B cell (primary cell): ENCODE measurements around the gene NANOGP8. TPM values are rescaled to one million over a fixed set of nuclear protein-coding genes. Genes with fewer than 3 reads are reported as not detected.
"Not testable (repeated sequence)": the region's sequence is repeated elsewhere in the genome, so short reads cannot be mapped to it uniquely, and the experiment has no call there.

Experiments used
- ATAC-seq: fragments of 200-7000 bp; cut with Tn5 transposase; one replicate; pipeline ENCODE4 v1.10.0; 2021; ENCODE audit warnings: low read depth, mild to moderate bottlenecking, moderate number of reproducible peaks, moderate library complexity
- CTCF ChIA-PET: fragments of 350-600 bp; sonication (Branson Sonifier 250); formaldehyde crosslinking; loops from one replicate; lab custom pipeline; 2021; ENCODE audit warnings: antibody characterized with exemption, inconsistent platforms; lab: Charles Lee
- POLR2A ChIA-PET: fragments of 350-600 bp; sonication (Branson Sonifier 250); formaldehyde crosslinking; loops from one replicate; lab custom pipeline; 2021; ENCODE audit warnings: antibody characterized with exemption; lab: Charles Lee
- DNase-seq: peaks from one replicate; pipeline ENCODE4 v3.0.0; 2013
- H2AFZ ChIP-seq: 2 replicates; pipeline ENCODE4 v1.6.1; 2012; ENCODE audit warnings: mild to moderate bottlenecking, low read depth, low read length; ENCODE audit not compliant: insufficient read depth, poor library complexity, severe bottlenecking
- H3K27ac ChIP-seq, 2 donors: 1 replicate in 1 of 2; 2 replicates in 1 of 2; pipeline ENCODE4 v1.5.1; 2012 to 2013; ENCODE audit warnings: low read length in 2 of 2, mild to moderate bottlenecking in 2 of 2, moderate library complexity in 1 of 2
- H3K27me3 ChIP-seq, 4 experiments: fragments of 200-600 bp in 1 of 4; sonication (generic) in 1 of 4; replicated peaks in 1 of 4; 1 replicate in 2 of 4; 2 replicates in 2 of 4; pipeline versions ENCODE4 v1.6.1 to v1.7.0; 2013 to 2016; ENCODE audit warnings: low read length in 3 of 4, mild to moderate bottlenecking in 2 of 4, mixed read lengths in 1 of 4, moderate library complexity in 1 of 4; ENCODE audit not compliant: insufficient read depth in 4 of 4, control insufficient read depth in 3 of 4; ENCODE audit errors: control extremely low read depth in 1 of 4
- H3K36me3 ChIP-seq, 2 experiments: replicated peaks in 1 of 2; 1 replicate in 1 of 2; 2 replicates in 1 of 2; pipeline versions ENCODE4 v1.6.1 to v1.7.1; 2013; ENCODE audit warnings: low read length in 1 of 2; ENCODE audit not compliant: insufficient read depth in 2 of 2, control insufficient read depth in 1 of 2; ENCODE audit errors: control extremely low read depth in 1 of 2, extremely low read depth in 1 of 2
- H3K4me1 ChIP-seq, 2 donors: fragments of 200-600 bp in 1 of 2; sonication (generic) in 1 of 2; 1 replicate in 1 of 2; 2 replicates in 1 of 2; pipeline versions ENCODE4 v1.5.1 to v1.6.1; 2013 to 2017; ENCODE audit warnings: low read length in 2 of 2; ENCODE audit not compliant: control insufficient read depth in 2 of 2, insufficient read depth in 2 of 2
- H3K4me2 ChIP-seq: replicated peaks from 2 replicates; pipeline ENCODE3; 2012; ENCODE audit warnings: mild to moderate bottlenecking, low read depth, low read length; ENCODE audit not compliant: poor library complexity, severe bottlenecking
- H3K4me3 ChIP-seq, 5 experiments: fragments of 200-600 bp in 1 of 5; sonication (generic) in 1 of 5; 1 replicate in 3 of 5; 2 replicates in 2 of 5; pipeline versions ENCODE4 v1.5.1 to v1.7.0; 2011 to 2016; ENCODE audit warnings: low read length in 4 of 5, mild to moderate bottlenecking in 4 of 5, low read depth in 2 of 5, control low read depth in 1 of 5, moderate library complexity in 1 of 5; ENCODE audit not compliant: insufficient read depth in 1 of 5; ENCODE audit errors: control extremely low read depth in 1 of 5, extremely low read depth in 1 of 5
- H3K79me2 ChIP-seq: fragments of 200-600 bp; sonication (generic); one replicate; pipeline ENCODE4 v1.6.0; 2016; ENCODE audit warnings: low read length; ENCODE audit not compliant: control insufficient read depth, insufficient read depth
- H3K9ac ChIP-seq: fragments of 200-600 bp; sonication (generic); 2 replicates; pipeline ENCODE4 v1.6.1; 2017; ENCODE audit warnings: mild to moderate bottlenecking, low read length, moderate library complexity
- H3K9me3 ChIP-seq, 3 donors: one replicate each; pipeline versions ENCODE4 v1.6.1 to v1.7.1; 2013; ENCODE audit warnings: low read length in 2 of 3; ENCODE audit not compliant: control insufficient read depth in 2 of 3, insufficient read depth in 1 of 3; ENCODE audit errors: control extremely low read depth in 1 of 3
- H4K20me1 ChIP-seq: 2 replicates; pipeline ENCODE4 v1.6.0; 2012; ENCODE audit warnings: mild to moderate bottlenecking, low read length; ENCODE audit not compliant: insufficient read depth, control insufficient read depth, poor library complexity, severe bottlenecking
- H3K27ac Mint-ChIP-seq: one replicate; pipeline ENCODE4 v1.8.0; 2021; ENCODE audit warnings: mixed read lengths
- H3K27me3 Mint-ChIP-seq: one replicate; pipeline ENCODE4 v1.8.0; 2021; ENCODE audit warnings: mixed read lengths
- H3K4me1 Mint-ChIP-seq: one replicate; pipeline ENCODE4 v1.8.0; 2021; ENCODE audit warnings: mixed read lengths
- H3K4me3 Mint-ChIP-seq: one replicate; pipeline ENCODE4 v1.8.0; 2021; ENCODE audit warnings: mixed read lengths
- H3K9me3 Mint-ChIP-seq: one replicate; pipeline ENCODE4 v1.8.0; 2022; ENCODE audit warnings: mixed read lengths; ENCODE audit not compliant: insufficient read depth
- EZH2 ChIP-seq: IDR thresholded peaks from 2 replicates; pipeline ENCODE4 v1.6.1; 2012; ENCODE audit warnings: borderline replicate concordance, low read depth, mild to moderate bottlenecking, moderate library complexity, low read length; ENCODE audit not compliant: insufficient read depth, poor library complexity, severe bottlenecking
- WGBS: methylation state at CpG from one replicate; pipeline ENCODE4 v1.1.5; 2013; ENCODE audit warnings: missing lambda C conversion rate; ENCODE audit not compliant: insufficient coverage; 5-methylcytosine and 5-hydroxymethylcytosine counted together
- intact Hi-C: fragments of 100-400 bp; cut with micrococcal nuclease; formaldehyde crosslinking; loops from one replicate; pipeline ENCODE4 v1.10.0; 2022
- polyA minus RNA-seq: library from RNA; depleted of rRNA, polyadenylated mRNA; stranded (reverse); fragments of >200 nt; gene quantifications from 2 replicates; pipeline ENCODE4 v1.2.3, GENCODE V29; 2012
- polyA plus RNA-seq: library from polyadenylated mRNA; depleted of rRNA; stranded (reverse); fragments of >200 nt; gene quantifications from 2 replicates; pipeline ENCODE4 v1.2.3, GENCODE V29; 2012
- total RNA-seq, 2 donors: library from RNA; stranded (reverse); fragments of 120-200 nt in 1 of 2; gene quantifications; 1 replicate in 1 of 2; 2 replicates in 1 of 2; pipeline versions ENCODE4 v1.2.3 to v1.2.4, GENCODE V29; 2013 to 2022
- TF ChIP-seq, protein P1 (sequence below): fragments of 200-600 bp; IDR thresholded peaks from one replicate; pipeline ENCODE4 v1.8.0; 2022; ENCODE audit warnings: antibody characterized with exemption, mild to moderate bottlenecking

NANOGP8 gene, protein sequence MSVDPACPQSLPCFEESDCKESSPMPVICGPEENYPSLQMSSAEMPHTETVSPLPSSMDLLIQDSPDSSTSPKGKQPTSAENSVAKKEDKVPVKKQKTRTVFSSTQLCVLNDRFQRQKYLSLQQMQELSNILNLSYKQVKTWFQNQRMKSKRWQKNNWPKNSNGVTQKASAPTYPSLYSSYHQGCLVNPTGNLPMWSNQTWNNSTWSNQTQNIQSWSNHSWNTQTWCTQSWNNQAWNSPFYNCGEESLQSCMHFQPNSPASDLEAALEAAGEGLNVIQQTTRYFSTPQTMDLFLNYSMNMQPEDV
- total RNA-seq (not detected in 2 replicates), polyA plus RNA-seq (0.18 TPM in 1 of 2 replicates, not detected in the other), polyA minus RNA-seq (not detected in 2 replicates)
- total RNA-seq (2013), result not detected

DNA sequence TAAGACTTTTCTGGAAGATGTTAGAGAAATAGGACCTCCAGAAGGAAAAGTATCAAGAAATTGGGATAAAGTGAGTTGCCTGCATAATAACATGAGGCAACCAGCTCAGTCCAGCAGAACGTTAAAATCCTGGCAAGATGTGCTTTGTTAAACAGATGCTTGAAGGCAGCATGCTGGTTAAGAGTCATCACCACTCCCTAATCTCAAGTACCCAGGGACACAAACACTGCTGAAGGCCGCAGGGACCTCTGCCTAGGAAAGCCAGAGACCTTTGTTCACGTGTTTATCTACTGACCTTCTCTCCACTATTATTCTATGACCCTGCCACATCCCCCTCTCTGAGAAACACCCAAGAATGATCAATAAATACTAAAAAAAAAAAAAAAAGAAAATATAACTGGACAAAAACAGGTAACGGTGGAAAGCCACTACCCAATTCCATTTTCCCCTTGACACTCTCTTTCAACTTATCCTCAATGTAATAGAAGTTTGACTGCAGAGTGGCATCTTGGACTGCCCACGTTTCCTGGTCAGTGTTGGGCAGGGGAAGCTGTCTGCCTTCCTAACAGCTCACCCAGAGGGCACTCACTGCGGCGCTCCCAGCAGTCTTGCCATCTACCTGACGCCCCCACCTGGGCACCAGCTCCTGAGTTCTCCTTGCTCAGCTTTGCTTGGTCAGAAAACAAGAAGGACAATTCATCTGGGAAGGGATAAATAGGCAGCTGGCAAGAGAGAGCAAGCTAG lies at the start of gene NANOGP8:
Gene NANOGP8, minus strand, starts transcription at position 120 of the 744 bp plus-strand sequence. CDS start 185 bp downstream, outside the sequence.
- intact Hi-C loops, H3K27me3 Mint-ChIP-seq, H3K4me3 Mint-ChIP-seq, H3K79me2 ChIP-seq, H3K36me3 ChIP-seq, H3K4me1 ChIP-seq, H3K27ac Mint-ChIP-seq, H3K4me3 ChIP-seq, DNase-seq, H3K4me2 ChIP-seq, H3K27me3 ChIP-seq, ATAC-seq, H2AFZ ChIP-seq, H3K9ac ChIP-seq, H3K4me1 Mint-ChIP-seq, H4K20me1 ChIP-seq, H3K27ac ChIP-seq, H3K9me3 Mint-ChIP-seq, POLR2A ChIA-PET: not testable (repeated sequence)
- peaks cover 0 to 16% (median 0%) of the 10 kb centered on the region in 3 donors for H3K9me3 ChIP-seq
- CTCF ChIA-PET, result interaction anchor here (0.5 kb wide), 1 partner anchor 11 kb away, joined by 3 read pairs; no protein-coding TSS in a partner anchor
- WGBS, result 60% methylated on average over 1 of the region's 8 CpGs

GRCh38 chr15:35134299-35134698 lies 49.2 kb upstream of the NANOGP8 start:
- no peak overlapping the region for H3K4me3 Mint-ChIP-seq
- Histone ChIP-seq H3K4me1 (no peaks in the 10 kb centered on the region), H3K27ac (no peak overlapping the region), H3K27me3 (no peaks in the 10 kb centered on the region), H3K4me3 (no peak overlapping the region), H4K20me1 (no peaks in the 10 kb centered on the region), H3K9me3 (peaks cover 0 to 4% (median 2%) of the 10 kb centered on the region in 3 donors), H3K4me2 (no peak overlapping the region), H3K79me2 (no peaks in the 10 kb centered on the region), H3K36me3 (no peaks in the 10 kb centered on the region), H3K9ac (no peak overlapping the region), H2AFZ (no peak overlapping the region)
- TF ChIP-seq EZH2, result no peak
- TF ChIP-seq, protein P1, sequence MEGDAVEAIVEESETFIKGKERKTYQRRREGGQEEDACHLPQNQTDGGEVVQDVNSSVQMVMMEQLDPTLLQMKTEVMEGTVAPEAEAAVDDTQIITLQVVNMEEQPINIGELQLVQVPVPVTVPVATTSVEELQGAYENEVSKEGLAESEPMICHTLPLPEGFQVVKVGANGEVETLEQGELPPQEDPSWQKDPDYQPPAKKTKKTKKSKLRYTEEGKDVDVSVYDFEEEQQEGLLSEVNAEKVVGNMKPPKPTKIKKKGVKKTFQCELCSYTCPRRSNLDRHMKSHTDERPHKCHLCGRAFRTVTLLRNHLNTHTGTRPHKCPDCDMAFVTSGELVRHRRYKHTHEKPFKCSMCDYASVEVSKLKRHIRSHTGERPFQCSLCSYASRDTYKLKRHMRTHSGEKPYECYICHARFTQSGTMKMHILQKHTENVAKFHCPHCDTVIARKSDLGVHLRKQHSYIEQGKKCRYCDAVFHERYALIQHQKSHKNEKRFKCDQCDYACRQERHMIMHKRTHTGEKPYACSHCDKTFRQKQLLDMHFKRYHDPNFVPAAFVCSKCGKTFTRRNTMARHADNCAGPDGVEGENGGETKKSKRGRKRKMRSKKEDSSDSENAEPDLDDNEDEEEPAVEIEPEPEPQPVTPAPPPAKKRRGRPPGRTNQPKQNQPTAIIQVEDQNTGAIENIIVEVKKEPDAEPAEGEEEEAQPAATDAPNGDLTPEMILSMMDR, result no peak
- DNase-seq (no peak), ATAC-seq (no peak)
- ChIA-PET POLR2A (no interaction called here), CTCF (no interaction called here)
- intact Hi-C loops, result no loop called here
- WGBS, result no CpG with 5 or more reads among the region's 1 CpG
- no peaks in the 10 kb centered on the region for H3K27me3 Mint-ChIP-seq
- H3K4me1 Mint-ChIP-seq, result no peaks in the 10 kb centered on the region
- peaks cover 3% of the 10 kb centered on the region for H3K9me3 Mint-ChIP-seq
- H3K27ac Mint-ChIP-seq, result no peak overlapping the region
